CD8-positive, alpha-beta memory T cell (primary cell): ENCODE measurements around the gene MGLL. TPM values are rescaled to one million over a fixed set of nuclear protein-coding genes. Genes with fewer than 3 reads are reported as not detected.
A peak's percentile ranks its signal among the peaks of the same experiment; 100 is the strongest.

Source experiments
- CTCF ChIA-PET: fragments of 350-600 bp; sonication (Branson Sonifier 250); formaldehyde crosslinking; loops from one replicate; lab custom pipeline; 2021; ENCODE audit warnings: antibody characterized with exemption; lab: Charles Lee
- POLR2A ChIA-PET: fragments of 350-600 bp; sonication (Branson Sonifier 250); formaldehyde crosslinking; loops from one replicate; lab custom pipeline; 2021; ENCODE audit warnings: antibody characterized with exemption; lab: Charles Lee
- DNase-seq, 5 donors: peaks; one replicate each; pipeline versions ENCODE4 v3.0.0 to v3.0.0-alpha.2; 2020 to 2022; ENCODE audit warnings: mixed read lengths in 1 of 5
- H3K27ac ChIP-seq: one replicate; pipeline ENCODE4 v1.7.0; 2013; ENCODE audit warnings: low read depth, mild to moderate bottlenecking, low read length, moderate library complexity
- H3K27me3 ChIP-seq: 2 replicates; pipeline ENCODE4 v1.7.0; 2013; ENCODE audit warnings: low read length, mild to moderate bottlenecking; ENCODE audit not compliant: insufficient read depth, poor library complexity, severe bottlenecking
- H3K36me3 ChIP-seq: 2 replicates; pipeline ENCODE4 v1.7.0; 2013; ENCODE audit warnings: mild to moderate bottlenecking, low read length, moderate library complexity; ENCODE audit not compliant: insufficient read depth
- H3K4me1 ChIP-seq: 2 replicates; pipeline ENCODE4 v1.7.0; 2013; ENCODE audit warnings: mild to moderate bottlenecking, low read length, moderate library complexity; ENCODE audit not compliant: insufficient read depth
- H3K4me3 ChIP-seq: 2 replicates; pipeline ENCODE4 v1.7.0; 2013; ENCODE audit warnings: mild to moderate bottlenecking, low read length
- H3K9me3 ChIP-seq: 2 replicates; pipeline ENCODE4 v1.7.0; 2013; ENCODE audit warnings: mild to moderate bottlenecking, low read length
- H3K27ac Mint-ChIP-seq, 8 donors: one replicate each; pipeline ENCODE4 v1.8.0; 2020 to 2021; ENCODE audit warnings: mixed read lengths in 8 of 8, mild to moderate bottlenecking in 6 of 8, inconsistent platforms in 3 of 8, moderate library complexity in 3 of 8
- H3K27me3 Mint-ChIP-seq, 2 donors: one replicate each; pipeline ENCODE4 v1.8.0; 2020 to 2021; ENCODE audit warnings: mixed read lengths in 2 of 2, mild to moderate bottlenecking in 1 of 2, moderate library complexity in 1 of 2
- H3K36me3 Mint-ChIP-seq, 3 donors: one replicate each; pipeline ENCODE4 v1.8.0; 2020 to 2021; ENCODE audit warnings: mixed read lengths in 3 of 3, inconsistent platforms in 1 of 3, mild to moderate bottlenecking in 1 of 3
- H3K4me1 Mint-ChIP-seq, 3 donors: one replicate each; pipeline ENCODE4 v1.8.0; 2020 to 2021; ENCODE audit warnings: mixed read lengths in 3 of 3, inconsistent platforms in 1 of 3, mild to moderate bottlenecking in 1 of 3
- H3K4me3 Mint-ChIP-seq, 7 donors: one replicate each; pipeline ENCODE4 v1.8.0; 2020 to 2021; ENCODE audit warnings: mixed read lengths in 7 of 7, mild to moderate bottlenecking in 6 of 7, moderate library complexity in 4 of 7, inconsistent platforms in 2 of 7
- H3K9me3 Mint-ChIP-seq, 5 donors: one replicate each; pipeline ENCODE4 v1.8.0; 2020 to 2022; ENCODE audit warnings: mixed read lengths in 5 of 5, mild to moderate bottlenecking in 3 of 5, moderate library complexity in 2 of 5, inconsistent platforms in 1 of 5
- polyA plus RNA-seq: library from polyadenylated mRNA; unstranded; fragments of 300-500 nt; fragmentation: Illumina TruSeq; gene quantifications from one replicate; pipeline ENCODE4 v1.2.3, GENCODE V29; 2021
- total RNA-seq, 2 experiments: library from RNA; stranded (reverse); gene quantifications; one replicate each; pipeline ENCODE4 v1.2.3, GENCODE V29; 2021

MGLL gene
- total and polyA plus RNA-seq, 3 experiments from 2014 or later: 3.0 to 5.9 (median 5.3) TPM

DNA sequence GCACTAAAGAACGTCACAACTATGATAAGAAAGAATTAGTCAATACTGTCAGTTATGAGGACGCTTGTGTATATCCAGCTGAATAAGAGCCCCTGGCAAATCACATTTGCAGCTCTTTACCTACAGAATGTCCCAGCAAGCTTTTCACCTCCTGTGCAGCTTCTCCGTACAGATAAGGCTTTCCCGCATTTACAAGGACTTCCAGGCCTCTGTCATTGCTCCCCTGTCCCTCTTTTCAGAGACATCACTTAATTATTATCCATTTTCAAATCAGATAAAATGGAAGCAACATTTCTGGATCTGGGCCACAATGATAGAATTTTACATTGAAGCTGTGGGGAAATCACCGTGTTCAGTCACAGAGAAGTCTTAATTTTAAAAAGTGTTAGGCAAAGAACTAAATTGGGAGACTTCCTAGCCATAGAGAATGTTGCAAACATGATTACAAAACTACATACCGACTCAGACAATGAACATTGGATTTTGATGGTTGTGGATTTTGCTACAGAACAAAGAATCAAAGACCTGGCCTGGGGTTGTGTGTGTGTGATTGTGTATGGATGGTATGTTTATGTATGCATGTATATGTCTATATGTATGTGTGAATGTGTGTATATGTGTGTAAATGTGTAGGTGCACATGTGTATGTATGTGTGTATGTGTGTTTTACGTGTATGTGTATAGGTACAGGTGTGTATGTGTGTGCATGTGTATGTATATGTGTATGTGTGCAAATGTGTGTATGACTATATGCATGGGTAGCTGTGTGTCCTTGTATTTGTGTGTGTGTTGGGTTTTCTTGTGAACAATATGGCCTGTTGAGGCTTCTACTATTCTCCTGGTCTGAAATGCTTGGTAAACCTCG is 41.5 kb downstream of the MGLL start:
- CTCF ChIA-PET: no interaction called here
- no peaks in the 10 kb centered on the region for H3K36me3 ChIP-seq
- no peaks in the 10 kb centered on the region for H3K9me3 ChIP-seq
- no peak for DNase-seq
- no peak overlapping the region for H3K27ac ChIP-seq
- H3K36me3 Mint-ChIP-seq: no peaks in the 10 kb centered on the region
- H3K27me3 Mint-ChIP-seq: peaks cover 0 to 7% of the 10 kb centered on the region in 2 donors
- no peak overlapping the region for H3K4me3 Mint-ChIP-seq
- no peaks in the 10 kb centered on the region for H3K27me3 ChIP-seq
- H3K4me1 ChIP-seq: no peaks in the 10 kb centered on the region
- no peaks in the 10 kb centered on the region for H3K9me3 Mint-ChIP-seq
- H3K4me3 ChIP-seq: no peak overlapping the region
- H3K4me1 Mint-ChIP-seq: no peaks in the 10 kb centered on the region
- no peak overlapping the region for H3K27ac Mint-ChIP-seq
- POLR2A ChIA-PET: no interaction called here

DNA sequence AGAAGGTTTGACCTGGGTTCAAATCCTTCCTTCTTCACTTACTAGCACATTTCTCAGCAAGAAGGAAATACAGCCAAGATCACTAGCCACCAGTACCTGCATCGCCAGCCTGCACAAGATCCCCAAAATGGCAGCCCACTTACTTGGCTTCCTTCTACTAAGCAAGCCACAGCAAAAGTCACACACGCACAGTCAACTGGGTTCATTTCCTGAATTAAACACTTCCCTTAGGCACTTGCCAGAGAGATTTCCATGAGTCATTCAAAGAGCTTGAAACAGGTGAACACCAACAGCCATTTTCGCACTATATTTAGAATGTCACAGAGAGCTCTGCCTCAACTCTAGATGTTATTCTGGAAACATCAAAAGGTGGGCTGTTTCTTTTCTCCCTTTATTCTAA is 42.6 kb downstream of the MGLL start:
- no peaks in the 10 kb centered on the region for H3K4me1 ChIP-seq
- H3K9me3 ChIP-seq: no peaks in the 10 kb centered on the region
- POLR2A ChIA-PET: no interaction called here
- H3K4me3 ChIP-seq: no peak overlapping the region
- H3K4me3 Mint-ChIP-seq: no peak overlapping the region
- DNase-seq: peak in 1 of 5 donors; percentile 3
- H3K27ac ChIP-seq: no peak overlapping the region
- H3K27me3 ChIP-seq: no peaks in the 10 kb centered on the region
- H3K36me3 Mint-ChIP-seq: no peaks in the 10 kb centered on the region
- peaks cover 0 to 6% of the 10 kb centered on the region in 2 donors for H3K27me3 Mint-ChIP-seq
- no peaks in the 10 kb centered on the region for H3K36me3 ChIP-seq
- CTCF ChIA-PET: no interaction called here
- H3K4me1 Mint-ChIP-seq: peaks cover 0 to 7% (median 4%) of the 10 kb centered on the region in 3 donors
- no peaks in the 10 kb centered on the region for H3K9me3 Mint-ChIP-seq
- no peak overlapping the region for H3K27ac Mint-ChIP-seq

DNA sequence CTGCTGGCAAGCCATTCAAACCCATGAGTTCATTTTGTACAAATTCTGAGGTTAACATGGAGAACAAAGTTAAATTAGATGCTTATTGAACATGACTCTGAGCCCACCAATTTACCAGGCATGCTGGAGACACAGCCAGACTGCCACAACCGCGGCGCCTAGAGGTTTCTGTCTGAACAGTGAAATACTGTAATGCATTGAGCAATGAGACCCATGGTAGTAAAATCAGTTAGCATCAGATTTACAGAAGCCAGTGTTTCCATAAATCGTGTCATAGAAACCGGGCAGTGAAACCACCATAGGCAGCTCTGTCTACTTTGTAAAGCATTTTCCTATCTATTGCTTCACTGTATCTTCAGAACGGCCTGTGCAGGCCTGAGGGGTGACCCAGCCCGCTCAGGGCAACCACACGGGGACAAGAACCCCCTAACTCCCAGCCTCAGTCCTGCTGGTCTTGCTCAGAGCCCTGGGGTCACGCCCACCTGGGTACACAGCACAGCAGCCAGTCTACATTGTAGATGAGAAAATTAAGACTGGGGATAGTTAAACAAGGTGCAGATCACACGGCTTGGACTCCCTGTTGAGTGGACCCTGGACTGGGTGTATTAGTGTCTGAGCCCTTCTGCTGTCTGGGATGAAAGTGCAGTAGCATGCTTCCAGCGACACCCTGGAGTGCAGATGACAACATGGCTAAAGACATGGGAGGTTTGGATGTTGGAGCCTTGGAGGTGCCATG is 44.2 kb downstream of the MGLL start:
- no peak overlapping the region for H3K27ac ChIP-seq
- Mint-ChIP-seq H3K9me3 (no peaks in the 10 kb centered on the region), H3K4me1 (peaks cover 0 to 7% (median 4%) of the 10 kb centered on the region in 3 donors), H3K36me3 (no peaks in the 10 kb centered on the region), H3K4me3 (no peak overlapping the region), H3K27me3 (peaks cover 0 to 6% of the 10 kb centered on the region in 2 donors), H3K27ac (no peak overlapping the region)
- peak in 1 of 5 donors; percentile 37 for DNase-seq
- no peaks in the 10 kb centered on the region for H3K4me1 ChIP-seq
- no peak overlapping the region for H3K4me3 ChIP-seq
- H3K36me3 ChIP-seq: no peaks in the 10 kb centered on the region
- H3K27me3 ChIP-seq: no peaks in the 10 kb centered on the region
- no peaks in the 10 kb centered on the region for H3K9me3 ChIP-seq
- ChIA-PET CTCF (no interaction called here), POLR2A (no interaction called here)

DNA sequence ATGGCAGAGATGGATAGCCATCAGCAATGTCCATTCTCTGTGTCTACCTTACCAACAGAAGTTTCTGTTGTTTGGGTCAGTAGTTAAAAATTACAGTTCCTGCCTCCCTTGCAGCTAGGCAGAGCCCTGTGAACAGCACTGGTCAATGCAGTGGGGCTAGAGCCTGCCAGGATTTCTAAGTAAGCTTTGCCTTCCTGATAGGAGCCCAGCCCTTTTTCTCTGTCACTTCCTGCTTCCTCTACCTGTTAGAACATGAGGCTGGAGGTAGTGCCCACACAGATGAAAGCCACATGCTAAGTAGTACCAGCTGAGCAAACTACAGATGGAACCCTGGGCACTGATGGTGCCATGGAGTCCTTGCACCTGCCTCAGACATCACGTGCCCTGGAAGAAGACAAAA is 45.0 kb downstream of the MGLL start:
- no peak overlapping the region for H3K4me3 ChIP-seq

DNA sequence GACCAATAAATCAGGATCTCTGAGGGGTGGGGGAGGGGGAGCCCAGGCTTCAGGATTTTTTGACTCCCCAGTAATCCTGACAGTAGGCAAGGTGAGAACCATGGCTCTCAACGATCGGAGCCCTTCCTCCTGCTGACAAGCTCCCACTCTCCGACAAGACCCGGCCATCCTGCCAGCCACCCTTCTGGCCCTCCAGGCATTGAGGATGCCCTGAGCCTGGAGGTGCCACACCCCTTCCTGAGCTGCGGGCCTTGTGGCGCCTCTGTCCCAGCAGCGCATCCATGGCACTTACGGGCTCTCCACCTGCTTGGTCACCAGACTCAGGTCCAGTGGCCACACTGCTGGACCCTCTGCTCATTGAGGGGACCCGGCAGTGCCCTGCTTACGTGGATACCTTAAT is 46.0 kb downstream of the MGLL start:
- POLR2A ChIA-PET: no interaction called here

More for the DNA sequence above, 45.0 kb downstream of the MGLL start:
- H3K4me1 ChIP-seq: no peaks in the 10 kb centered on the region
- Mint-ChIP-seq H3K36me3 (no peaks in the 10 kb centered on the region), H3K4me1 (peaks cover 0 to 7% (median 4%) of the 10 kb centered on the region in 3 donors), H3K27ac (no peak overlapping the region), H3K4me3 (no peak overlapping the region), H3K27me3 (peaks cover 0 to 4% of the 10 kb centered on the region in 2 donors), H3K9me3 (no peaks in the 10 kb centered on the region)
- H3K36me3 ChIP-seq: no peaks in the 10 kb centered on the region
- no peak for DNase-seq
- ChIA-PET POLR2A (no interaction called here), CTCF (no interaction called here)
- no peak overlapping the region for H3K27ac ChIP-seq
- no peaks in the 10 kb centered on the region for H3K9me3 ChIP-seq
- H3K27me3 ChIP-seq: no peaks in the 10 kb centered on the region

DNA sequence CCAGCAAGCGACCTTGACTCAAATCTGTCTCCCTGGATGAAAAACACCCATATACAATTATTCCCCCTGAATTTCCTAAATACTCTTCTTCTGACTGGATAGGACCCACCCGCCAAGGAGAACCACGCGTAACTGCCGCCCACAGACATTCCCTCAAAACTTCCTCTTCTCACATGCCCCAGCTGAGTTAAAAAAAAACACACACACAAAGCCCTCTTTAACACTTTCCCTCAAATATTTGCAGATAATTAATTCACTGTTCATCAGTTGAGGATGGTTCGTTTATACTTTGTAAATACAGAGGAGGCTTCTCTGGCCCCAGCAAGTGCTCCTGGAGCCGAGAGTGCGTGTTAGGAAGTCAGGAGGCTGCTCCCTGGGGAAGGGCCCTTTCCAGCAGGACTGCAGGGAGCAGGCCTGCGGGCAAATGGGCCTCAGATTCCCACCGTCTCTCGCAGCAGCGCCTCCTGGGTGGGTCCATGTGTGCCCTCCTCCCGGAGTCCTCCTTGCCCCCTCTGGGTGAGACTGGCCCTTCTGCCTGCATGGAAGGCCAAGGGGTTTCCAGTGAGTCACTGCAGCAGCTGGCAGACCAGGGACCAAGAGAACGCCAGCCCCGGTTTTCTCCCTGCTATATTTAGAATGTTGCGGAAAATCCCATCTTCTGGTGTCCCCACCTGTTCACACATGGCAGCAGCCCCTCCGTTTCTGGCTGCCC is 46.8 kb downstream of the MGLL start:
- H3K4me3 ChIP-seq: no peak overlapping the region
- H3K9me3 ChIP-seq: no peaks in the 10 kb centered on the region
- H3K36me3 Mint-ChIP-seq: no peaks in the 10 kb centered on the region
- no peaks in the 10 kb centered on the region for H3K9me3 Mint-ChIP-seq
- no peaks in the 10 kb centered on the region for H3K27me3 ChIP-seq
- no peak overlapping the region for H3K27ac ChIP-seq
- H3K27ac Mint-ChIP-seq: peak overlapping the region in 2 of 8 donors; percentile 34 to 64
- DNase-seq: no peak
- ChIA-PET CTCF (no interaction called here), POLR2A (no interaction called here)
- H3K4me3 Mint-ChIP-seq: no peak overlapping the region
- no peaks in the 10 kb centered on the region for H3K4me1 ChIP-seq
- H3K27me3 Mint-ChIP-seq: peaks cover 0 to 4% of the 10 kb centered on the region in 2 donors
- no peaks in the 10 kb centered on the region for H3K36me3 ChIP-seq
- peaks cover 0 to 7% (median 4%) of the 10 kb centered on the region in 3 donors for H3K4me1 Mint-ChIP-seq

More for the DNA sequence above, 46.0 kb downstream of the MGLL start:
- no peak overlapping the region for H3K4me3 Mint-ChIP-seq
- Histone ChIP-seq H3K9me3 (no peaks in the 10 kb centered on the region), H3K27ac (no peak overlapping the region), H3K4me1 (no peaks in the 10 kb centered on the region), H3K27me3 (no peaks in the 10 kb centered on the region), H3K4me3 (no peak overlapping the region), H3K36me3 (no peaks in the 10 kb centered on the region)
- no peaks in the 10 kb centered on the region for H3K9me3 Mint-ChIP-seq
- H3K27ac Mint-ChIP-seq: no peak overlapping the region
- H3K36me3 Mint-ChIP-seq: no peaks in the 10 kb centered on the region
- no peak for DNase-seq
- peaks cover 0 to 7% (median 4%) of the 10 kb centered on the region in 3 donors for H3K4me1 Mint-ChIP-seq
- CTCF ChIA-PET: no interaction called here
- H3K27me3 Mint-ChIP-seq: peaks cover 0 to 4% of the 10 kb centered on the region in 2 donors

DNA sequence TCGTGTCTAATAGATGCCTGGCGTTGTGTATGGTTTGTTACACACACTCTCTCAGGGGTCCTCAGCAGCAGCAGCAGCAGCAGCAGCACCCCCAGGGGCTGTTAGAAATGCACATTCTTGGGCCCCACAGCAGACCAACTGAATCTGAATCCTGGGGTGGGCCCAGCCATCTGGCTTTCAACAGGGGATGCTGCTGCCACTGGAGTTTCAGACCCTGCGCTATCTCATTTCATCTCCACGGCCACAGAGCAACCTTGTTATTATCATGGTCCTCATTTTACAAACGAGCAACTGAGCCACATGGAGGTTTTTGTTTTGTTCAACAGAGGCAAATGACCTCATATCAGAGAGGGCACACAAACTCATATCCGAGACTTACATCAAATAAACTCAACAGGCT is 47.7 kb downstream of the MGLL start:
- peaks cover 0 to 7% (median 4%) of the 10 kb centered on the region in 3 donors for H3K4me1 Mint-ChIP-seq

More for the DNA sequence above, 47.7 kb downstream of the MGLL start:
- Histone ChIP-seq H3K27ac (no peak overlapping the region), H3K4me1 (no peaks in the 10 kb centered on the region), H3K9me3 (no peaks in the 10 kb centered on the region), H3K36me3 (no peaks in the 10 kb centered on the region), H3K4me3 (no peak overlapping the region), H3K27me3 (no peaks in the 10 kb centered on the region)
- Mint-ChIP-seq H3K9me3 (no peaks in the 10 kb centered on the region), H3K27ac (no peak overlapping the region), H3K4me3 (no peak overlapping the region), H3K36me3 (no peaks in the 10 kb centered on the region), H3K27me3 (peaks cover 0 to 3% of the 10 kb centered on the region in 2 donors)
- DNase-seq: peak in 1 of 5 donors; percentile 0
- ChIA-PET CTCF (no interaction called here), POLR2A (no interaction called here)
